HepG2 (cell line): Measurements from ENCODE around the gene NEIL3.

ENCODE experiments used
- ARID2 ChIP-seq: sonication (generic); formaldehyde crosslinking; IDR thresholded peaks from 2 replicates; pipeline ENCODE4 v1.8.1; 2022; ENCODE audit warnings: mild to moderate bottlenecking, missing genetic modification reagents, borderline replicate concordance
- EZH2 ChIP-seq: conservative IDR thresholded peaks from 2 replicates; pipeline ENCODE4 v1.6.1; 2012; ENCODE audit warnings: mild to moderate bottlenecking, low read depth, low read length, moderate library complexity
- HOXA9 ChIP-seq: sonication (generic); formaldehyde crosslinking; IDR thresholded peaks from 2 replicates; pipeline ENCODE4 v1.8.1; 2022; ENCODE audit warnings: missing genetic modification reagents, mild to moderate bottlenecking, moderate library complexity, borderline replicate concordance
- PCBP2 ChIP-seq: fragments of 200-400 bp; formaldehyde crosslinking; optimal IDR thresholded peaks from 2 replicates; pipeline ENCODE3; 2018; ENCODE audit warnings: low read length, low read depth; ENCODE audit not compliant: poor library complexity, severe bottlenecking
- SRF ChIP-seq: IDR thresholded peaks from 2 replicates; pipeline ENCODE4 v1.6.1; 2011; ENCODE audit warnings: mild to moderate bottlenecking, low read depth, low read length, moderate library complexity
- ZNF20 ChIP-seq: sonication (generic); formaldehyde crosslinking; IDR thresholded peaks from 2 replicates; pipeline ENCODE4 v1.4.0; 2020; ENCODE audit warnings: mild to moderate bottlenecking, moderate library complexity, missing genetic modification reagents
- ZNF251 ChIP-seq: sonication (generic); formaldehyde crosslinking; IDR thresholded peaks from 2 replicates; pipeline ENCODE4 v1.9.0; 2021; ENCODE audit warnings: mild to moderate bottlenecking, missing genetic modification reagents
- TF ChIP-seq, protein P1 (sequence below): sonication (generic); formaldehyde crosslinking; IDR thresholded peaks from 2 replicates; pipeline ENCODE4 v1.5.0; 2020; ENCODE audit warnings: mild to moderate bottlenecking, missing genetic modification reagents, moderate library complexity
- TF ChIP-seq, protein P2 (sequence below), 2 experiments: sonication (generic) in 1 of 2; formaldehyde crosslinking in 1 of 2; IDR thresholded peaks; 2 replicates each; pipeline versions ENCODE4 v1.4.0 to v1.6.1; 2018 to 2020; ENCODE audit warnings: missing genetic modification reagents in 2 of 2, borderline replicate concordance in 1 of 2, low read depth in 1 of 2, mild to moderate bottlenecking in 1 of 2, missing biosample characterization in 1 of 2
- TF ChIP-seq, protein P3 (sequence below): sonication (generic); formaldehyde crosslinking; IDR thresholded peaks from 2 replicates; pipeline ENCODE4 v1.4.0; 2020; ENCODE audit warnings: missing genetic modification reagents
- TF ChIP-seq, protein P4 (sequence below): sonication (generic); formaldehyde crosslinking; IDR thresholded peaks from 2 replicates; pipeline ENCODE4 v1.5.1; 2020; ENCODE audit warnings: mild to moderate bottlenecking, moderate library complexity, missing genetic modification reagents

DNA sequence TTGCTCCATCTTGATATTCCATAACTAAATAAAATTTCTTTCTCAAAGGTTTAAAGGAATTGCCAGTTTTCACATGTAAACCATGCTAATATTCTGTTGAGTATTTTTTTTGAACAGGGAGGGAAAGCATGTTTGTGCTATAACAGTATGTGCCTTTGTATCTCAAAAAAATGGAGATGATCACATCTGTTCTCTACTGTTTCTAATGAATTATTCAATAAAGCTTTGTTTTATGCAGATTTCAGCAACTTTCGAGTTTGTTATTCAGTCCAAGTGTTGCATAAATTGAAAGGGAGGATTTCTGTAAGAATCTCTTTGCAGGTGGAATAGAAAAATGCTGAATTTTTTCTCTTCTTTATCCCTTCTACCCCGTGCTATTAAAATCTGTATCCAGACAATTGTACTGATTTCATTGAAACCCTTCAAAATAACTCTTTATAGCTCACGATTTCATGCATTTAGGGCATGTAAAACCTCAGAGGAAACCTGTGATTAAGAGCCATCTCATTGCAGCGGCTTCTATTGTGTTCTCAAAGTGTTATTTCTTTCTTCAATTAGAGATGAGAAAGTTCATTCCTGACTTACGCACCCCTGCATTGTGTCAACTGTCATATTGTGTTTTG lies 42.1 kb downstream of the NEIL3 start:
- TF ChIP-seq, protein P1, sequence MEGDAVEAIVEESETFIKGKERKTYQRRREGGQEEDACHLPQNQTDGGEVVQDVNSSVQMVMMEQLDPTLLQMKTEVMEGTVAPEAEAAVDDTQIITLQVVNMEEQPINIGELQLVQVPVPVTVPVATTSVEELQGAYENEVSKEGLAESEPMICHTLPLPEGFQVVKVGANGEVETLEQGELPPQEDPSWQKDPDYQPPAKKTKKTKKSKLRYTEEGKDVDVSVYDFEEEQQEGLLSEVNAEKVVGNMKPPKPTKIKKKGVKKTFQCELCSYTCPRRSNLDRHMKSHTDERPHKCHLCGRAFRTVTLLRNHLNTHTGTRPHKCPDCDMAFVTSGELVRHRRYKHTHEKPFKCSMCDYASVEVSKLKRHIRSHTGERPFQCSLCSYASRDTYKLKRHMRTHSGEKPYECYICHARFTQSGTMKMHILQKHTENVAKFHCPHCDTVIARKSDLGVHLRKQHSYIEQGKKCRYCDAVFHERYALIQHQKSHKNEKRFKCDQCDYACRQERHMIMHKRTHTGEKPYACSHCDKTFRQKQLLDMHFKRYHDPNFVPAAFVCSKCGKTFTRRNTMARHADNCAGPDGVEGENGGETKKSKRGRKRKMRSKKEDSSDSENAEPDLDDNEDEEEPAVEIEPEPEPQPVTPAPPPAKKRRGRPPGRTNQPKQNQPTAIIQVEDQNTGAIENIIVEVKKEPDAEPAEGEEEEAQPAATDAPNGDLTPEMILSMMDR: no peak
- TF ChIP-seq EZH2: no peak
- TF ChIP-seq ZNF20 (CRISPR knock-in tag): no peak
- TF ChIP-seq, protein P2, sequence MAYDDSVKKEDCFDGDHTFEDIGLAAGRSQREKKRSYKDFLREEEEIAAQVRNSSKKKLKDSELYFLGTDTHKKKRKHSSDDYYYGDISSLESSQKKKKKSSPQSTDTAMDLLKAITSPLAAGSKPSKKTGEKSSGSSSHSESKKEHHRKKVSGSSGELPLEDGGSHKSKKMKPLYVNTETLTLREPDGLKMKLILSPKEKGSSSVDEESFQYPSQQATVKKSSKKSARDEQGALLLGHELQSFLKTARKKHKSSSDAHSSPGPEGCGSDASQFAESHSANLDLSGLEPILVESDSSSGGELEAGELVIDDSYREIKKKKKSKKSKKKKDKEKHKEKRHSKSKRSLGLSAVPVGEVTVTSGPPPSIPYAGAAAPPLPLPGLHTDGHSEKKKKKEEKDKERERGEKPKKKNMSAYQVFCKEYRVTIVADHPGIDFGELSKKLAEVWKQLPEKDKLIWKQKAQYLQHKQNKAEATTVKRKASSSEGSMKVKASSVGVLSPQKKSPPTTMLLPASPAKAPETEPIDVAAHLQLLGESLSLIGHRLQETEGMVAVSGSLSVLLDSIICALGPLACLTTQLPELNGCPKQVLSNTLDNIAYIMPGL (CRISPR knock-in tag; IDR thresholded peaks at IDR 0.05; ENCODE audit: borderline replicate concordance in 1 of 2, low read depth in 1 of 2): no peak
- no peak for TF ChIP-seq ARID2 (CRISPR knock-in tag)
- TF ChIP-seq SRF: no peak
- TF ChIP-seq HOXA9 (CRISPR knock-in tag): no peak
- TF ChIP-seq, protein P3, sequence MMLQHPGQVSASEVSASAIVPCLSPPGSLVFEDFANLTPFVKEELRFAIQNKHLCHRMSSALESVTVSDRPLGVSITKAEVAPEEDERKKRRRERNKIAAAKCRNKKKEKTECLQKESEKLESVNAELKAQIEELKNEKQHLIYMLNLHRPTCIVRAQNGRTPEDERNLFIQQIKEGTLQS (CRISPR knock-in tag): no peak
- no peak for TF ChIP-seq PCBP2
- TF ChIP-seq, protein P4, sequence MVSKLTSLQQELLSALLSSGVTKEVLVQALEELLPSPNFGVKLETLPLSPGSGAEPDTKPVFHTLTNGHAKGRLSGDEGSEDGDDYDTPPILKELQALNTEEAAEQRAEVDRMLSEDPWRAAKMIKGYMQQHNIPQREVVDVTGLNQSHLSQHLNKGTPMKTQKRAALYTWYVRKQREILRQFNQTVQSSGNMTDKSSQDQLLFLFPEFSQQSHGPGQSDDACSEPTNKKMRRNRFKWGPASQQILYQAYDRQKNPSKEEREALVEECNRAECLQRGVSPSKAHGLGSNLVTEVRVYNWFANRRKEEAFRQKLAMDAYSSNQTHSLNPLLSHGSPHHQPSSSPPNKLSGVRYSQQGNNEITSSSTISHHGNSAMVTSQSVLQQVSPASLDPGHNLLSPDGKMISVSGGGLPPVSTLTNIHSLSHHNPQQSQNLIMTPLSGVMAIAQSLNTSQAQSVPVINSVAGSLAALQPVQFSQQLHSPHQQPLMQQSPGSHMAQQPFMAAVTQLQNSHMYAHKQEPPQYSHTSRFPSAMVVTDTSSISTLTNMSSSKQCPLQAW (CRISPR knock-in tag): no peak
- TF ChIP-seq ZNF251: no peak
